ENCODE data around the gene ATG12. TPM values are rescaled to one million over a fixed set of nuclear protein-coding genes. Genes with fewer than 3 reads are reported as not detected.

Gene ATG12
- total and polyA plus RNA-seq, 2 experiments from 2014 or later: 52.6 to 109 TPM

- no peak for TF ChIP-seq CTCF (conservative IDR thresholded peaks at IDR 0.05; ENCODE audit: low read depth in 2 of 2)
- no peak for TF ChIP-seq JUNB (IDR thresholded peaks at IDR 0.05; ENCODE audit: unreplicated experiment)
- no peak for TF ChIP-seq ZNF114 (CRISPR knock-in tag; IDR thresholded peaks at IDR 0.05)
Measured at GRCh38 chr5:115807654-115808052, 33.7 kb downstream of the ATG12 start (continued).

- no peaks in the 10 kb centered on the region for H4K20me1 ChIP-seq (replicated peaks; ENCODE audit: insufficient read depth)
- H3K9me2 ChIP-seq (ENCODE audit: insufficient read depth): no peaks in the 10 kb centered on the region
- Mint-ChIP-seq H3K27ac (peak overlapping the region; percentile 89), H3K36me3 (ENCODE audit: low read depth) (peaks cover 33% of the 10 kb centered on the region), H3K4me1 (peaks cover 17% of the 10 kb centered on the region), H3K4me3 (no peak overlapping the region), H3K27me3 (ENCODE audit: insufficient read depth, low read depth, poor library complexity) (peaks cover 1% of the 10 kb centered on the region), H3K9me3 (no peaks in the 10 kb centered on the region)
- no peak overlapping the region for H2AFZ ChIP-seq
- H3K36me3 ChIP-seq (ENCODE audit: insufficient read depth): 0 out of 2 replicates have a peak, but pooled peaks cover 5% of the 10 kb centered on the region
- H3K4me3 ChIP-seq: no peak overlapping the region
- peak; percentile 42; the same call in 1 of the 3 replicates for ATAC-seq
- H3F3A ChIP-seq (replicated peaks; ENCODE audit: low read depth): no peaks in the 10 kb centered on the region
- H3K4me2 ChIP-seq: peak overlapping the region; percentile 30
- H3K79me2 ChIP-seq (replicated peaks; ENCODE audit: insufficient read depth): no peaks in the 10 kb centered on the region
- DNase-seq (ENCODE audit: low spot score): peak; percentile 66
- peaks cover 17% of the 10 kb centered on the region for H3K4me1 ChIP-seq (ENCODE audit: insufficient read depth)
- H3K27ac ChIP-seq (ENCODE audit: low read depth): peak overlapping the region; percentile 3
- H3K27me3 ChIP-seq (ENCODE audit: insufficient read depth): no peaks in the 10 kb centered on the region
- TF ChIP-seq CTCF (conservative IDR thresholded peaks at IDR 0.05; ENCODE audit: low read depth in 2 of 2): no peak
- no peak for TF ChIP-seq ZNF462 (CRISPR knock-in tag; IDR thresholded peaks at IDR 0.05)
- no peak for TF ChIP-seq ETS1 (IDR thresholded peaks at IDR 0.05)
- no peak for TF ChIP-seq JUNB (IDR thresholded peaks at IDR 0.05; ENCODE audit: unreplicated experiment)
- no peak for TF ChIP-seq CREB1 (CRISPR knock-in tag; IDR thresholded peaks at IDR 0.05; ENCODE audit: low read depth)
- TF ChIP-seq POLR2AphosphoS5 (IDR thresholded peaks at IDR 0.05; ENCODE audit: low read depth): no peak
- TF ChIP-seq ZNF331 (CRISPR knock-in tag; IDR thresholded peaks at IDR 0.05; ENCODE audit: low read depth): no peak
- no peak for TF ChIP-seq EZH2phosphoT487 (IDR thresholded peaks at IDR 0.05; ENCODE audit: unreplicated experiment)
- TF ChIP-seq EZH2 (IDR thresholded peaks at IDR 0.05; ENCODE audit: low read depth, unreplicated experiment): no peak
- TF ChIP-seq STAT1 (IDR thresholded peaks at IDR 0.05; ENCODE audit: unreplicated experiment): no peak
Measured at GRCh38 chr5:115806986-115807653, 34.2 kb downstream of the ATG12 start.

All from GM23338 (cell line).